A549 (cell line): ENCODE results near the gene MAPK4. TPM values are rescaled to one million over a fixed set of nuclear protein-coding genes. Genes with fewer than 3 reads are reported as not detected.

Experiments used
- ATAC-seq, 2 experiments: fragments of 200-7000 bp in 1 of 2; fragments of >200 bp in 1 of 2; cut with Nextera tagmentation in 1 of 2; cut with Tn5 transposase in 1 of 2; 3 replicates each; pipeline versions ENCODE4 v1.8.0 to v1.9.1; 2018 to 2020; ENCODE audit warnings: mild to moderate bottlenecking in 1 of 2, moderate library complexity in 1 of 2
- CTCF ChIA-PET: fragments of 300-600 bp; sonication (Branson Sonifier 250); formaldehyde crosslinking; extraction: SDS; loops from one replicate; lab custom pipeline; 2021; ENCODE audit warnings: antibody characterized with exemption, inconsistent platforms; lab: Yijun Ruan, JAX
- POLR2A ChIA-PET: fragments of 350-600 bp; formaldehyde crosslinking; extraction: SDS; loops from one replicate; lab custom pipeline; 2021; ENCODE audit warnings: antibody characterized with exemption, inconsistent platforms; lab: Yijun Ruan, JAX
- DNase-seq, 2 experiments: peaks; one replicate each; pipeline versions ENCODE4 v3.0.0 to v3.0.0-alpha.2; 2011 to 2016; ENCODE audit warnings: low read depth in 1 of 2, low spot score in 1 of 2
- FAIRE-seq: peaks from 2 replicates; lab custom pipeline; 2011; peaks lifted over from hg19 to GRCh38; lab: Jason Lieb, UNC
- H3K27ac ChIP-seq, 2 experiments: fragments of >200 bp; sonication (Bioruptor Twin); formaldehyde crosslinking; 3 replicates each; pipeline ENCODE4 v1.5.1; 2016 to 2017
- H3K4me1 ChIP-seq: fragments of >200 bp; sonication (Bioruptor Twin); formaldehyde crosslinking; 3 replicates; pipeline ENCODE4 v1.6.1; 2016
- H3K4me2 ChIP-seq: fragments of >200 bp; sonication (Bioruptor Twin); formaldehyde crosslinking; 3 replicates; pipeline ENCODE4 v1.6.1; 2016
- H3K4me3 ChIP-seq: fragments of >200 bp; sonication (Bioruptor Twin); formaldehyde crosslinking; 3 replicates; pipeline ENCODE4 v1.5.1; 2016
- H3K9me3 ChIP-seq: fragments of >200 bp; sonication (Bioruptor Twin); formaldehyde crosslinking; 3 replicates; pipeline ENCODE4 v1.6.1; 2016
- CBX2 ChIP-seq: fragments of 200-600 bp; sonication (generic); IDR thresholded peaks from 2 replicates; pipeline ENCODE4 v1.6.1; 2016; ENCODE audit warnings: low read depth, mild to moderate bottlenecking, borderline replicate concordance
- CBX8 ChIP-seq: fragments of 200-600 bp; sonication (generic); IDR thresholded peaks from 2 replicates; pipeline ENCODE4 v1.6.1; 2016
- CHD2 ChIP-seq: fragments of 150-350 bp; IDR thresholded peaks from 2 replicates; pipeline ENCODE4 v1.6.1; 2014; ENCODE audit warnings: low read length; ENCODE audit not compliant: partially characterized antibody
- ELK1 ChIP-seq: fragments of 150-350 bp; IDR thresholded peaks from 2 replicates; pipeline ENCODE4 v1.6.1; 2014; ENCODE audit warnings: low read depth, mild to moderate bottlenecking, low read length
- ESRRA ChIP-seq: fragments of 150-350 bp; IDR thresholded peaks from 2 replicates; pipeline ENCODE4 v1.6.1; 2014; ENCODE audit warnings: mild to moderate bottlenecking, low read length, borderline replicate concordance
- FOSB ChIP-seq: fragments of 250-450 bp; sonication (Bioruptor Pico); IDR thresholded peaks from 2 replicates; pipeline ENCODE4 v1.5.0; 2020; ENCODE audit warnings: mild to moderate bottlenecking, moderate library complexity
- HES2 ChIP-seq: fragments of >200 bp; sonication (Bioruptor Twin); formaldehyde crosslinking; IDR thresholded peaks from 2 replicates; pipeline ENCODE4 v1.6.1; 2016
- HEYL ChIP-seq: fragments of 250-450 bp; sonication (Bioruptor Pico); IDR thresholded peaks from 2 replicates; pipeline ENCODE4 v1.8.0; 2021; ENCODE audit warnings: mild to moderate bottlenecking, moderate library complexity
- HOXB13 ChIP-seq: fragments of 250-450 bp; sonication (Bioruptor Pico); IDR thresholded peaks from 2 replicates; pipeline ENCODE4 v1.5.0; 2020; ENCODE audit warnings: low read depth, mild to moderate bottlenecking, moderate library complexity
- HOXB5 ChIP-seq: fragments of 250-450 bp; sonication (Bioruptor Pico); IDR thresholded peaks from 2 replicates; pipeline ENCODE4 v1.5.0; 2020; ENCODE audit warnings: mild to moderate bottlenecking, moderate library complexity
- JUNB ChIP-seq: fragments of >200 bp; sonication (Bioruptor Twin); formaldehyde crosslinking; IDR thresholded peaks from 2 replicates; pipeline ENCODE4 v1.6.1; 2016
- KDM1A ChIP-seq: fragments of 200-600 bp; sonication (generic); IDR thresholded peaks from 2 replicates; pipeline ENCODE4 v1.6.1; 2016; ENCODE audit warnings: low read depth, mild to moderate bottlenecking
- KDM5A ChIP-seq: fragments of 200-600 bp; sonication (generic); IDR thresholded peaks from 2 replicates; pipeline ENCODE4 v1.6.1; 2016; ENCODE audit warnings: antibody characterized with exemption, mild to moderate bottlenecking
- MAFK ChIP-seq: fragments of 450-650 bp; IDR thresholded peaks from 2 replicates; pipeline ENCODE4 v1.6.1; 2014; ENCODE audit not compliant: partially characterized antibody
- POLR2AphosphoS2 ChIP-seq: conservative IDR thresholded peaks from 2 replicates; pipeline ENCODE4 v1.6.1; 2012; ENCODE audit warnings: low read length, improper control_type of control experiment, inconsistent platforms
- RAD21 ChIP-seq, 2 experiments: fragments of >200 bp in 1 of 2; sonication (Bioruptor Twin) in 1 of 2; formaldehyde crosslinking in 1 of 2; IDR thresholded peaks in 1 of 2; conservative IDR thresholded peaks in 1 of 2; 2 replicates in 1 of 2; 3 replicates in 1 of 2; pipeline ENCODE4 v1.6.1; 2012 to 2018; ENCODE audit warnings: inconsistent platforms in 1 of 2
- RARB ChIP-seq: fragments of 250-450 bp; sonication (Bioruptor Pico); IDR thresholded peaks from 2 replicates; pipeline ENCODE4 v1.8.0; 2021; ENCODE audit warnings: mild to moderate bottlenecking, moderate library complexity
- RCOR1 ChIP-seq: fragments of 150-350 bp; IDR thresholded peaks from 2 replicates; pipeline ENCODE4 v1.6.1; 2014; ENCODE audit warnings: antibody characterized with exemption, low read length, low read depth
- SREBF2 ChIP-seq: fragments of 450-650 bp; IDR thresholded peaks from 2 replicates; pipeline ENCODE4 v1.6.1; 2014; ENCODE audit warnings: mild to moderate bottlenecking, moderate library complexity
- ZFP36 ChIP-seq: fragments of 450-650 bp; IDR thresholded peaks from 2 replicates; pipeline ENCODE4 v1.6.1; 2014; ENCODE audit warnings: borderline replicate concordance; ENCODE audit not compliant: partially characterized antibody
- ZNF302 ChIP-seq: fragments of 250-450 bp; sonication (Bioruptor Pico); IDR thresholded peaks from 2 replicates; pipeline ENCODE4 v1.9.0; 2021; ENCODE audit warnings: inconsistent platforms, mild to moderate bottlenecking, moderate library complexity
- WGBS: methylation state at CpG from one replicate; pipeline ENCODE4 v1.1.6; 2017; ENCODE audit errors: missing lambda C conversion rate; 5-methylcytosine and 5-hydroxymethylcytosine counted together
- polyA plus RNA-seq, 4 experiments: library from polyadenylated mRNA; depleted of rRNA in 3 of 4; stranded (reverse); fragments of >200 nt; fragmentation: RNase III in 1 of 4; extraction: RNeasy Plus Mini Kit Qiagen cat#74134 plus additional on column Dnase treatment in 1 of 4; gene quantifications; 2 replicates in 3 of 4; 3 replicates in 1 of 4; pipeline ENCODE4 v1.2.3, GENCODE V29; 2011 to 2017

MAPK4 gene
- polyA plus RNA-seq, 2 of the 4 experiments (the other 2 are of a cell fraction): 0.01 TPM; not detected in 1

- no peak overlapping the region for H3K27ac ChIP-seq
- DNase-seq (no peak), FAIRE-seq (no peak), ATAC-seq (no peak)
- POLR2A ChIA-PET: no interaction called here
- H3K4me3 ChIP-seq: no peak overlapping the region
- H3K9me3 ChIP-seq: no peaks in the 10 kb centered on the region
- TF ChIP-seq POLR2AphosphoS2: no peak
- TF ChIP-seq RAD21 (conservative IDR thresholded peaks at IDR 0.05 in 1 of 2, IDR thresholded peaks at IDR 0.05 in 1 of 2): no peak
- TF ChIP-seq KDM1A: no peak
- no peak for TF ChIP-seq RCOR1
- TF ChIP-seq ZFP36: no peak
- no peak for TF ChIP-seq CHD2
- no peak for TF ChIP-seq ZNF302 (CRISPR knock-in tag)
- no peaks in the 10 kb centered on the region for H3K4me1 ChIP-seq
- CTCF ChIA-PET: interaction anchor here (1.2 kb wide), 1 partner anchor 17 kb away, joined by 3 read pairs; no protein-coding TSS in a partner anchor
- 40% methylated on average over 4 of the region's 4 CpGs for WGBS
- H3K4me2 ChIP-seq: no peak overlapping the region
Measured at GRCh38 chr18:50694147-50694546, 134.3 kb downstream of the MAPK4 start.

GRCh38 chr18:50695431-50696176 is 135.7 kb downstream of the MAPK4 start:
- WGBS: 80% methylated on average over 10 of the region's 10 CpGs
- ChIA-PET POLR2A (interaction anchor here (1.0 kb wide), 1 partner anchor 9 kb away, joined by 5 read pairs; no protein-coding TSS in a partner anchor), CTCF (interaction anchor here (1.2 kb wide), 1 partner anchor 16 kb away, joined by 3 read pairs; no protein-coding TSS in a partner anchor)
- no peak overlapping the region for H3K27ac ChIP-seq
- peak; percentile 60 for TF ChIP-seq MAFK
- TF ChIP-seq JUNB: no peak
- H3K4me1 ChIP-seq: no peaks in the 10 kb centered on the region
- no peaks in the 10 kb centered on the region for H3K9me3 ChIP-seq
- no peak overlapping the region for H3K4me2 ChIP-seq
- FAIRE-seq (no peak), DNase-seq (no peak), ATAC-seq (no peak)
- no peak overlapping the region for H3K4me3 ChIP-seq

GRCh38 chr18:50696436-50696835 is 136.5 kb downstream of the MAPK4 start:
- no peak for DNase-seq
- Histone ChIP-seq H3K4me3 (no peak overlapping the region), H3K9me3 (no peaks in the 10 kb centered on the region), H3K4me2 (no peak overlapping the region), H3K27ac (no peak overlapping the region), H3K4me1 (no peaks in the 10 kb centered on the region)
- WGBS: 56% methylated on average over 7 of the region's 7 CpGs
- TF ChIP-seq HEYL (CRISPR knock-in tag): no peak
- TF ChIP-seq RARB: no peak
- TF ChIP-seq KDM5A: no peak
- no peak for TF ChIP-seq SREBF2
- no peak for TF ChIP-seq HOXB5 (CRISPR knock-in tag)
- TF ChIP-seq HOXB13: no peak
- no peak for TF ChIP-seq CBX2
- no peak for TF ChIP-seq ZNF302 (CRISPR knock-in tag)
- no peak for TF ChIP-seq HES2
- TF ChIP-seq ESRRA: no peak
- TF ChIP-seq FOSB (CRISPR knock-in tag): no peak
- TF ChIP-seq CBX8: no peak
- no peak for TF ChIP-seq ELK1
- ChIA-PET POLR2A (interaction anchor here (1.0 kb wide), 1 partner anchor 9 kb away, joined by 5 read pairs; no protein-coding TSS in a partner anchor), CTCF (no interaction called here)
- ATAC-seq: no peak
- FAIRE-seq: no peak
